ENCODE results near the gene APP.
"Not testable (repeated sequence)": the region's sequence is repeated elsewhere in the genome, so short reads cannot be mapped to it uniquely, and the experiment has no call there.

Gene APP

GRCh38 chr21:26013970-26014369 lies 156.6 kb downstream of the APP start:
- DNase-seq = no peak

- DNase-seq = not testable (repeated sequence)
These were observed 158.1 kb downstream of the APP start for GRCh38 chr21:26012482-26012881.

GRCh38 chr21:26011292-26011940 lies 159.2 kb downstream of the APP start:
- DNase-seq = no peak

GRCh38 chr21:26007951-26008498 lies 162.5 kb downstream of the APP start:
- DNase-seq = peak; percentile 32

- DNase-seq = no peak
These were observed 165.1 kb downstream of the APP start for GRCh38 chr21:26005464-26005863.

- no peak for DNase-seq
These were observed 167.2 kb downstream of the APP start for GRCh38 chr21:26003404-26003803.

- DNase-seq = no peak
These were observed 169.2 kb downstream of the APP start for GRCh38 chr21:26001356-26001755.

- no peak for DNase-seq
These were observed 170.5 kb downstream of the APP start for GRCh38 chr21:25999921-26000582.

GRCh38 chr21:25997788-25998611 lies 172.6 kb downstream of the APP start:
- DNase-seq = peak; percentile 91

- DNase-seq = no peak
These were observed 175.3 kb downstream of the APP start for GRCh38 chr21:25995278-25995677.

GRCh38 chr21:25994758-25995163 lies 175.8 kb downstream of the APP start:
- DNase-seq = no peak

- DNase-seq = no peak
These were observed 181.8 kb downstream of the APP start for GRCh38 chr21:25988738-25989137.

GRCh38 chr21:25987531-25987930 lies 183.0 kb downstream of the APP start:
- no peak for DNase-seq

- DNase-seq = no peak
These were observed 183.6 kb downstream of the APP start for GRCh38 chr21:25986928-25987327.

- DNase-seq = no peak
These were observed 184.6 kb downstream of the APP start for GRCh38 chr21:25985990-25986389.

GRCh38 chr21:25984538-25984937 lies 186.0 kb downstream of the APP start:
- DNase-seq = no peak

GRCh38 chr21:25983745-25984144 lies 186.8 kb downstream of the APP start:
- no peak for DNase-seq

- DNase-seq = no peak
These were observed 189.9 kb downstream of the APP start for GRCh38 chr21:25980710-25981109.

GRCh38 chr21:25979845-25980616 lies 190.5 kb downstream of the APP start:
- no peak for DNase-seq

- DNase-seq = no peak
These were observed 193.4 kb downstream of the APP start for GRCh38 chr21:25977068-25977611.

GRCh38 chr21:25974964-25975363 lies 195.6 kb downstream of the APP start:
- DNase-seq = no peak

GRCh38 chr21:25970254-25970930 lies 200.2 kb downstream of the APP start:
- no peak for DNase-seq
